ENCODE data around the gene NDEL1. TPM values are rescaled to one million over a fixed set of nuclear protein-coding genes. Genes with fewer than 3 reads are reported as not detected.

The NDEL1 gene
- total and polyA plus RNA-seq, 9 of the 15 experiments (the other 6 are each of a cell fraction or from before 2014, with no cell fraction given) = 0.86 to 30.5 (median 22.7) TPM

DNA sequence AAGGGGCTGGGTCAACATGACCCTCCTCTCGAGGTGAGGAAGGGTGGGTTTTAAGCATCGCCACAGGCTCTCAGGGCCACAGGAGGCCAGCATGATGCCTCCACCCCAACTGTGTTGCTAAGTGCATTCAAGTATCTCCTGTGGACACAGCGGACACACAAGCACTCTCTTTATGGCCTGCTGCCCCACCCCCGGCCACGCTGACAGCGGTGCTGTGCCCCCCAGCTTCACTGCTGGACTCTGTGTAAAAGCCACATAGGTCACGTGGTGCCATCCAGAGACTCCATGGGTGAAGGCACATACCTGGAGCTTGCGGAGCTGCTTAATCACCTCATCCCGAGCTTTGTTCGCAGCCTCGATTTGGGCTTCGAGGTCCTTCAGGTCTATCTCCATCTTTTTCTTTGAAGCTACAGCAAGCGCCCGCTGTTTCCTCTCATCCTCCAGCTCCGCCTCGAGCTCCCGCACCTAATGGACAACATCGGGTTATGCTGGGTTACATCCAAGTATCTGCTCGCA is 51.5 kb downstream of the NDEL1 start (continued):
- TF ChIP-seq, protein P1, sequence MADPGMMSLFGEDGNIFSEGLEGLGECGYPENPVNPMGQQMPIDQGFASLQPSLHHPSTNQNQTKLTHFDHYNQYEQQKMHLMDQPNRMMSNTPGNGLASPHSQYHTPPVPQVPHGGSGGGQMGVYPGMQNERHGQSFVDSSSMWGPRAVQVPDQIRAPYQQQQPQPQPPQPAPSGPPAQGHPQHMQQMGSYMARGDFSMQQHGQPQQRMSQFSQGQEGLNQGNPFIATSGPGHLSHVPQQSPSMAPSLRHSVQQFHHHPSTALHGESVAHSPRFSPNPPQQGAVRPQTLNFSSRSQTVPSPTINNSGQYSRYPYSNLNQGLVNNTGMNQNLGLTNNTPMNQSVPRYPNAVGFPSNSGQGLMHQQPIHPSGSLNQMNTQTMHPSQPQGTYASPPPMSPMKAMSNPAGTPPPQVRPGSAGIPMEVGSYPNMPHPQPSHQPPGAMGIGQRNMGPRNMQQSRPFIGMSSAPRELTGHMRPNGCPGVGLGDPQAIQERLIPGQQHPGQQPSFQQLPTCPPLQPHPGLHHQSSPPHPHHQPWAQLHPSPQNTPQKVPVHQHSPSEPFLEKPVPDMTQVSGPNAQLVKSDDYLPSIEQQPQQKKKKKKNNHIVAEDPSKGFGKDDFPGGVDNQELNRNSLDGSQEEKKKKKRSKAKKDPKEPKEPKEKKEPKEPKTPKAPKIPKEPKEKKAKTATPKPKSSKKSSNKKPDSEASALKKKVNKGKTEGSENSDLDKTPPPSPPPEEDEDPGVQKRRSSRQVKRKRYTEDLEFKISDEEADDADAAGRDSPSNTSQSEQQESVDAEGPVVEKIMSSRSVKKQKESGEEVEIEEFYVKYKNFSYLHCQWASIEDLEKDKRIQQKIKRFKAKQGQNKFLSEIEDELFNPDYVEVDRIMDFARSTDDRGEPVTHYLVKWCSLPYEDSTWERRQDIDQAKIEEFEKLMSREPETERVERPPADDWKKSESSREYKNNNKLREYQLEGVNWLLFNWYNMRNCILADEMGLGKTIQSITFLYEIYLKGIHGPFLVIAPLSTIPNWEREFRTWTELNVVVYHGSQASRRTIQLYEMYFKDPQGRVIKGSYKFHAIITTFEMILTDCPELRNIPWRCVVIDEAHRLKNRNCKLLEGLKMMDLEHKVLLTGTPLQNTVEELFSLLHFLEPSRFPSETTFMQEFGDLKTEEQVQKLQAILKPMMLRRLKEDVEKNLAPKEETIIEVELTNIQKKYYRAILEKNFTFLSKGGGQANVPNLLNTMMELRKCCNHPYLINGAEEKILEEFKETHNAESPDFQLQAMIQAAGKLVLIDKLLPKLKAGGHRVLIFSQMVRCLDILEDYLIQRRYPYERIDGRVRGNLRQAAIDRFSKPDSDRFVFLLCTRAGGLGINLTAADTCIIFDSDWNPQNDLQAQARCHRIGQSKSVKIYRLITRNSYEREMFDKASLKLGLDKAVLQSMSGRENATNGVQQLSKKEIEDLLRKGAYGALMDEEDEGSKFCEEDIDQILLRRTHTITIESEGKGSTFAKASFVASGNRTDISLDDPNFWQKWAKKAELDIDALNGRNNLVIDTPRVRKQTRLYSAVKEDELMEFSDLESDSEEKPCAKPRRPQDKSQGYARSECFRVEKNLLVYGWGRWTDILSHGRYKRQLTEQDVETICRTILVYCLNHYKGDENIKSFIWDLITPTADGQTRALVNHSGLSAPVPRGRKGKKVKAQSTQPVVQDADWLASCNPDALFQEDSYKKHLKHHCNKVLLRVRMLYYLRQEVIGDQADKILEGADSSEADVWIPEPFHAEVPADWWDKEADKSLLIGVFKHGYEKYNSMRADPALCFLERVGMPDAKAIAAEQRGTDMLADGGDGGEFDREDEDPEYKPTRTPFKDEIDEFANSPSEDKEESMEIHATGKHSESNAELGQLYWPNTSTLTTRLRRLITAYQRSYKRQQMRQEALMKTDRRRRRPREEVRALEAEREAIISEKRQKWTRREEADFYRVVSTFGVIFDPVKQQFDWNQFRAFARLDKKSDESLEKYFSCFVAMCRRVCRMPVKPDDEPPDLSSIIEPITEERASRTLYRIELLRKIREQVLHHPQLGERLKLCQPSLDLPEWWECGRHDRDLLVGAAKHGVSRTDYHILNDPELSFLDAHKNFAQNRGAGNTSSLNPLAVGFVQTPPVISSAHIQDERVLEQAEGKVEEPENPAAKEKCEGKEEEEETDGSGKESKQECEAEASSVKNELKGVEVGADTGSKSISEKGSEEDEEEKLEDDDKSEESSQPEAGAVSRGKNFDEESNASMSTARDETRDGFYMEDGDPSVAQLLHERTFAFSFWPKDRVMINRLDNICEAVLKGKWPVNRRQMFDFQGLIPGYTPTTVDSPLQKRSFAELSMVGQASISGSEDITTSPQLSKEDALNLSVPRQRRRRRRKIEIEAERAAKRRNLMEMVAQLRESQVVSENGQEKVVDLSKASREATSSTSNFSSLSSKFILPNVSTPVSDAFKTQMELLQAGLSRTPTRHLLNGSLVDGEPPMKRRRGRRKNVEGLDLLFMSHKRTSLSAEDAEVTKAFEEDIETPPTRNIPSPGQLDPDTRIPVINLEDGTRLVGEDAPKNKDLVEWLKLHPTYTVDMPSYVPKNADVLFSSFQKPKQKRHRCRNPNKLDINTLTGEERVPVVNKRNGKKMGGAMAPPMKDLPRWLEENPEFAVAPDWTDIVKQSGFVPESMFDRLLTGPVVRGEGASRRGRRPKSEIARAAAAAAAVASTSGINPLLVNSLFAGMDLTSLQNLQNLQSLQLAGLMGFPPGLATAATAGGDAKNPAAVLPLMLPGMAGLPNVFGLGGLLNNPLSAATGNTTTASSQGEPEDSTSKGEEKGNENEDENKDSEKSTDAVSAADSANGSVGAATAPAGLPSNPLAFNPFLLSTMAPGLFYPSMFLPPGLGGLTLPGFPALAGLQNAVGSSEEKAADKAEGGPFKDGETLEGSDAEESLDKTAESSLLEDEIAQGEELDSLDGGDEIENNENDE (IDR thresholded peaks at IDR 0.05; ENCODE audit: low read depth, low read length) = no peak
- TF ChIP-seq SPI1 (IDR thresholded peaks at IDR 0.05; ENCODE audit: borderline replicate concordance, low read depth, low read length) = no peak
- TF ChIP-seq MEIS2 (IDR thresholded peaks at IDR 0.05; ENCODE audit: partially characterized antibody) = no peak
- TF ChIP-seq CBFA2T2 (conservative IDR thresholded peaks at IDR 0.05) = no peak
- no peak for TF ChIP-seq ZNF316 (IDR thresholded peaks at IDR 0.05)
- TF ChIP-seq, protein P2, sequence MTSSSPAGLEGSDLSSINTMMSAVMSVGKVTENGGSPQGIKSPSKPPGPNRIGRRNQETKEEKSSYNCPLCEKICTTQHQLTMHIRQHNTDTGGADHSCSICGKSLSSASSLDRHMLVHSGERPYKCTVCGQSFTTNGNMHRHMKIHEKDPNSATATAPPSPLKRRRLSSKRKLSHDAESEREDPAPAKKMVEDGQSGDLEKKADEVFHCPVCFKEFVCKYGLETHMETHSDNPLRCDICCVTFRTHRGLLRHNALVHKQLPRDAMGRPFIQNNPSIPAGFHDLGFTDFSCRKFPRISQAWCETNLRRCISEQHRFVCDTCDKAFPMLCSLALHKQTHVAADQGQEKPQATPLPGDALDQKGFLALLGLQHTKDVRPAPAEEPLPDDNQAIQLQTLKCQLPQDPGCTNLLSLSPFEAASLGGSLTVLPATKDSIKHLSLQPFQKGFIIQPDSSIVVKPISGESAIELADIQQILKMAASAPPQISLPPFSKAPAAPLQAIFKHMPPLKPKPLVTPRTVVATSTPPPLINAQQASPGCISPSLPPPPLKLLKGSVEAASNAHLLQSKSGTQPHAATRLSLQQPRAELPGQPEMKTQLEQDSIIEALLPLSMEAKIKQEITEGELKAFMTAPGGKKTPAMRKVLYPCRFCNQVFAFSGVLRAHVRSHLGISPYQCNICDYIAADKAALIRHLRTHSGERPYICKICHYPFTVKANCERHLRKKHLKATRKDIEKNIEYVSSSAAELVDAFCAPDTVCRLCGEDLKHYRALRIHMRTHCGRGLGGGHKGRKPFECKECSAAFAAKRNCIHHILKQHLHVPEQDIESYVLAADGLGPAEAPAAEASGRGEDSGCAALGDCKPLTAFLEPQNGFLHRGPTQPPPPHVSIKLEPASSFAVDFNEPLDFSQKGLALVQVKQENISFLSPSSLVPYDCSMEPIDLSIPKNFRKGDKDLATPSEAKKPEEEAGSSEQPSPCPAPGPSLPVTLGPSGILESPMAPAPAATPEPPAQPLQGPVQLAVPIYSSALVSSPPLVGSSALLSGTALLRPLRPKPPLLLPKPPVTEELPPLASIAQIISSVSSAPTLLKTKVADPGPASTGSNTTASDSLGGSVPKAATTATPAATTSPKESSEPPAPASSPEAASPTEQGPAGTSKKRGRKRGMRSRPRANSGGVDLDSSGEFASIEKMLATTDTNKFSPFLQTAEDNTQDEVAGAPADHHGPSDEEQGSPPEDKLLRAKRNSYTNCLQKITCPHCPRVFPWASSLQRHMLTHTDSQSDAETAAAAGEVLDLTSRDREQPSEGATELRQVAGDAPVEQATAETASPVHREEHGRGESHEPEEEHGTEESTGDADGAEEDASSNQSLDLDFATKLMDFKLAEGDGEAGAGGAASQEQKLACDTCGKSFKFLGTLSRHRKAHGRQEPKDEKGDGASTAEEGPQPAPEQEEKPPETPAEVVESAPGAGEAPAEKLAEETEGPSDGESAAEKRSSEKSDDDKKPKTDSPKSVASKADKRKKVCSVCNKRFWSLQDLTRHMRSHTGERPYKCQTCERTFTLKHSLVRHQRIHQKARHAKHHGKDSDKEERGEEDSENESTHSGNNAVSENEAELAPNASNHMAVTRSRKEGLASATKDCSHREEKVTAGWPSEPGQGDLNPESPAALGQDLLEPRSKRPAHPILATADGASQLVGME (CRISPR knock-in tag; IDR thresholded peaks at IDR 0.05) = no peak
- TF ChIP-seq, protein P3, sequence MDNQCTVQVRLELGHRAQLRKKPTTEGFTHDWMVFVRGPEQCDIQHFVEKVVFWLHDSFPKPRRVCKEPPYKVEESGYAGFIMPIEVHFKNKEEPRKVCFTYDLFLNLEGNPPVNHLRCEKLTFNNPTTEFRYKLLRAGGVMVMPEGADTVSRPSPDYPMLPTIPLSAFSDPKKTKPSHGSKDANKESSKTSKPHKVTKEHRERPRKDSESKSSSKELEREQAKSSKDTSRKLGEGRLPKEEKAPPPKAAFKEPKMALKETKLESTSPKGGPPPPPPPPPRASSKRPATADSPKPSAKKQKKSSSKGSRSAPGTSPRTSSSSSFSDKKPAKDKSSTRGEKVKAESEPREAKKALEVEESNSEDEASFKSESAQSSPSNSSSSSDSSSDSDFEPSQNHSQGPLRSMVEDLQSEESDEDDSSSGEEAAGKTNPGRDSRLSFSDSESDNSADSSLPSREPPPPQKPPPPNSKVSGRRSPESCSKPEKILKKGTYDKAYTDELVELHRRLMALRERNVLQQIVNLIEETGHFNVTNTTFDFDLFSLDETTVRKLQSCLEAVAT (IDR thresholded peaks at IDR 0.05) = no peak
- TF ChIP-seq RCOR1 (IDR thresholded peaks at IDR 0.05; ENCODE audit: borderline replicate concordance in 1 of 2, low read depth in 2 of 2, low read length in 2 of 2) = no peak
- TF ChIP-seq ZNF274 (IDR thresholded peaks at IDR 0.05; ENCODE audit: borderline replicate concordance, low read depth, low read length) = no peak
- TF ChIP-seq NFXL1 (CRISPR knock-in tag; IDR thresholded peaks at IDR 0.05) = no peak

Measured in K562 (cell line).